GM12878 (cell line): Measurements from ENCODE around the gene ELAC1.

Source experiments
- CBX3 ChIP-seq: fragments of 200-600 bp; sonication (generic); IDR thresholded peaks from 2 replicates; pipeline ENCODE4 v1.6.1; 2016; ENCODE audit warnings: low read depth, borderline replicate concordance
- CTCF ChIP-seq, 3 experiments: IDR thresholded peaks in 2 of 3; conservative IDR thresholded peaks in 1 of 3; 2 replicates each; pipeline ENCODE4 v1.5.1; 2011; ENCODE audit warnings: low read depth in 3 of 3, low read length in 3 of 3, mild to moderate bottlenecking in 3 of 3, control low read depth in 2 of 3, moderate library complexity in 2 of 3, inconsistent platforms in 1 of 3, mixed read lengths in 1 of 3; ENCODE audit not compliant: control insufficient read depth in 2 of 3, insufficient read depth in 1 of 3; ENCODE audit errors: extremely low read depth in 1 of 3
- POLR2AphosphoS5 ChIP-seq: IDR thresholded peaks from 2 replicates; pipeline ENCODE4 v1.6.1; 2011; ENCODE audit warnings: mild to moderate bottlenecking, low read length, inconsistent platforms
- TAF1 ChIP-seq: IDR thresholded peaks from 2 replicates; pipeline ENCODE4 v1.6.1; 2011; ENCODE audit warnings: mild to moderate bottlenecking, low read depth, low read length, borderline replicate concordance
- TCF7 ChIP-seq: IDR thresholded peaks from 2 replicates; pipeline ENCODE4 v1.6.1; 2014; ENCODE audit warnings: antibody characterized with exemption, borderline replicate concordance
- TF ChIP-seq, protein P1 (sequence below): fragments of 450-650 bp; IDR thresholded peaks from 2 replicates; pipeline ENCODE4 v1.6.1; 2017; ENCODE audit warnings: mild to moderate bottlenecking

- TF ChIP-seq, protein P1, sequence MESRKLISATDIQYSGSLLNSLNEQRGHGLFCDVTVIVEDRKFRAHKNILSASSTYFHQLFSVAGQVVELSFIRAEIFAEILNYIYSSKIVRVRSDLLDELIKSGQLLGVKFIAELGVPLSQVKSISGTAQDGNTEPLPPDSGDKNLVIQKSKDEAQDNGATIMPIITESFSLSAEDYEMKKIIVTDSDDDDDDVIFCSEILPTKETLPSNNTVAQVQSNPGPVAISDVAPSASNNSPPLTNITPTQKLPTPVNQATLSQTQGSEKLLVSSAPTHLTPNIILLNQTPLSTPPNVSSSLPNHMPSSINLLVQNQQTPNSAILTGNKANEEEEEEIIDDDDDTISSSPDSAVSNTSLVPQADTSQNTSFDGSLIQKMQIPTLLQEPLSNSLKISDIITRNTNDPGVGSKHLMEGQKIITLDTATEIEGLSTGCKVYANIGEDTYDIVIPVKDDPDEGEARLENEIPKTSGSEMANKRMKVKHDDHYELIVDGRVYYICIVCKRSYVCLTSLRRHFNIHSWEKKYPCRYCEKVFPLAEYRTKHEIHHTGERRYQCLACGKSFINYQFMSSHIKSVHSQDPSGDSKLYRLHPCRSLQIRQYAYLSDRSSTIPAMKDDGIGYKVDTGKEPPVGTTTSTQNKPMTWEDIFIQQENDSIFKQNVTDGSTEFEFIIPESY = no peak
- no peak for TF ChIP-seq CTCF (IDR thresholded peaks at IDR 0.05 in 2 of 3, conservative IDR thresholded peaks at IDR 0.05 in 1 of 3; ENCODE audit: control insufficient read depth in 2 of 3, extremely low read depth in 1 of 3, insufficient read depth in 1 of 3, low read depth in 3 of 3, low read length in 3 of 3)
- TF ChIP-seq TAF1 = no peak
- no peak for TF ChIP-seq CBX3
- no peak for TF ChIP-seq TCF7
- TF ChIP-seq POLR2AphosphoS5 = no peak
These were observed 45.4 kb downstream of the ELAC1 start for GRCh38 chr18:51013259-51013658.
